NCI-H1930 (cell line): ENCODE results near the gene MTMR12.
"Not testable (repeated sequence)": the region's sequence is repeated elsewhere in the genome, so short reads cannot be mapped to it uniquely, and the experiment has no call there.

Source experiments
- DNase-seq, 2 experiments: peaks; one replicate each; lab custom pipeline; 2025; lab: John Stamatoyannopoulos, UW

Gene MTMR12

DNA sequence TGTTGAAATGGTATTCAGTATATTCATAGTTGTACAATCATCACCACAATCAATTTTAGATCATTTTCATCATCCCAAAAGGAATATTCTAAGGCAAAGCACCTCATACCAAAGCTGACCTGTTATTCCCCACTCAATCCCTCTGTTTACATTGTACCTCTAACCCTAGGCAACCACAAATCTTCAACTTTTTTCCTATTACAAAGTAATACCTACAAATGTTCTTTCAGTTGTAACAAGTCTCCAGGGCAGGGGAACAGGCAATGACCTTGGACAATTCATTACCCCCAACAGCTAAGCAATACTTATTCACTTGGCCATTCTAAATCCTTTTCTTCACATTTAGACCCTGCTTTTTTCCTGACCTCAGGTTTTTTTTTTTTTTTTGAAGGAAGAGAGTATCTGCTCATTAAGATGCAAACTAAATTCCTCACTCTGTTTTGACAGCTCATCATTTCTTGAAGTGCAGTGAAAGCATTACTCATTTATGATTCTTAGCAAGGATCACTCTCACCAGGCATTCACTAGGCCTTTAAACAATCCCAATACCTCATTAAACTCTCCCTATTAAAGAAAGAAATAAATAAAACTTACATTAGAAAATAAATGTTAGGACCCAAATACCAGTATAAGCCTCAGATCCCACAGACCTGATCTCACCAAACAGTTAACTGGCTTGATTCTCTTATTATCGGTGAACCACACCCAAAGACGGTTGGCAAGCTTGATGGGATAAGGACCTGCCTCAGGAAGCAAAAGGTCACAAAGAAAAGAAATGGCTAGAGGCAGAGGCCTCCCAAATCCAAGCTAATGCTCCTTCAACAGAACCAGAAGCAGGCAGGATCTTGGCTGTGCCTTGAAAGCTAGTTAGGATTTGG lies 15.3 kb downstream of the MTMR12 start:
- no peak for DNase-seq

DNA sequence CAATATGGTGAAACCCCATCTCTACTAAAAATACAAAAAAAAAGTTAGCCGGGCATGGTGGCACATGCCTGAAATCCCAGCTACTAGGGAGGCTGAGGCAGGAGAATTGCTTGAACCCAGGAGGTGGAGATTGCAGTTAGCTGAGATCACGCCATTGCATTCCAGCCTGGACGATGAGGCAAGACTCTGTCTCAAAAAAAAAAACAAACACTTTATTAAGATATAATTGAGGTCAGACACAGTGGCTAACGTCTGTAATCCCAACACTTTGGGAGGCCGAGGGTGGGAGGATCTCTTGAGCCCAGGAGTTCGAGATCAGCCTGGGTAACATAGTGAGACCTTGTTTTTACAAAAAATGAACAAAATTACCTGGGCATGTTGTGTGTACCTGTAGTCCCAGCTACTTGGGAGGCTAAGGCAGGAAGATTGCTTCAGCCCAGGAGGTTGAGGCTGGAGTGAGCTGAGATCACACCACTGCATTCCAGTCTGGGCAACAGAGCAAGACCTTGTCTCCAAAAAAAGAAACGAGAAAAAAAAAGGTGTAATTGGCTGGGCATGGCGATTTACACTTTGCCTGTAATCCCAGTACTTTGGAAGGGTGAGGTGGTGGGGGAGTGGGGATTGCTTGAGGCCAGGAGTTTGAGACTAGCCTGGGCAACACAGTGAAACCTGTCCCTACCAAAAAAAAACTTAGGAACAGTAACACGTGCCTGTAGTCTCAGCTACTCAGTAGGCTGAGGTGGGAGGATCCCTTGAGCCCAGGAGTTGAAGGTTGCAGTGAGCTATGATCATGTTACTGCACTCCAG lies 16.6 kb downstream of the MTMR12 start:
- DNase-seq, result not testable (repeated sequence)

GRCh38 chr5:32291591-32291990 lies 21.1 kb downstream of the MTMR12 start:
- DNase-seq, result no peak

- DNase-seq, result no peak
Measured at GRCh38 chr5:32290922-32291321, 21.8 kb downstream of the MTMR12 start.

GRCh38 chr5:32290501-32290900 lies 22.2 kb downstream of the MTMR12 start:
- DNase-seq, result not testable (repeated sequence)

GRCh38 chr5:32289986-32290385 lies 22.8 kb downstream of the MTMR12 start:
- not testable (repeated sequence) for DNase-seq

GRCh38 chr5:32288135-32288534 lies 24.6 kb downstream of the MTMR12 start:
- not testable (repeated sequence) for DNase-seq

GRCh38 chr5:32287525-32287924 lies 25.2 kb downstream of the MTMR12 start:
- not testable (repeated sequence) for DNase-seq

- no peak for DNase-seq
Measured at GRCh38 chr5:32285510-32286138, 27.1 kb downstream of the MTMR12 start.

DNA sequence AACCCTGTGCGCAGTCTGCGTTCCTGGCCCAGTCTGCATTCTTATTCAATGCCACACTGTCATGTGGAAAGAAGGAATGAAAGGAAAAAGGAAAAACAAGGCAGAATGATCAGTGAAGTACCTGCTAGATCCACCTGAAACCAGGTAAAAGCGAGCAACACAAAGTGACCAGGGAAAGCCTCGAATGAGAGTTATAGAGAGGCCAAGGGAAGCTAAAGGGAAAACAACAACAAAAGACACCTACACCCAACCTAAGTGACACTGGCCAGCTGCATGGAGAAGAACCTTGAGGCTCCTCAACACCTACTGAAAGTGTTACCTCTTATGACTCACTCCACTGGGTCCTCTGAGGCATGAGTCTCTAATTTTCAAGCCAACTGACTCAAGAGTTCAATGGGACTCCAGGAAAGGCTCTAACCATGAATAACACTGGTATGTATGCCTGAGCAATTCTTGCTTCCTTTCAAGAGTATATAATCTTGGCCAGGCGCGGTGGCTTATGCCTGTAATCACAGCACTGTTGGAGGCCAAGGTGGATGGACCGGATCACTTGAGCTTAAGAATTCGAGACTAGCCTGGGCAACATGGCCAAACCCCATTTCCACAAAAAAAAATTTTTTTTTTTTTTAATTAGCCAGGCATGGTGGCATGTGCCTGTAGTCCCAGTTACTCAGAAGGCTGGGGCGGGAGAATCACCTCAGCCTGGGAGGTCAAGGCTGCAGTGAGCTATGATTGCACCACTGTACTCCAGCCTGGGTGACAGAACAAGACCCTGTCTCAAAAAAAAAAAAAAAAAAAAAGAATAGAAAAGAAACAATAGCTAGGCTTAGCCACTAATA lies 29.0 kb downstream of the MTMR12 start:
- DNase-seq, result no peak

- DNase-seq, result no peak
Measured at GRCh38 chr5:32283061-32283460, 29.7 kb downstream of the MTMR12 start.

GRCh38 chr5:32282633-32283032 lies 30.1 kb downstream of the MTMR12 start:
- DNase-seq, result no peak

DNA sequence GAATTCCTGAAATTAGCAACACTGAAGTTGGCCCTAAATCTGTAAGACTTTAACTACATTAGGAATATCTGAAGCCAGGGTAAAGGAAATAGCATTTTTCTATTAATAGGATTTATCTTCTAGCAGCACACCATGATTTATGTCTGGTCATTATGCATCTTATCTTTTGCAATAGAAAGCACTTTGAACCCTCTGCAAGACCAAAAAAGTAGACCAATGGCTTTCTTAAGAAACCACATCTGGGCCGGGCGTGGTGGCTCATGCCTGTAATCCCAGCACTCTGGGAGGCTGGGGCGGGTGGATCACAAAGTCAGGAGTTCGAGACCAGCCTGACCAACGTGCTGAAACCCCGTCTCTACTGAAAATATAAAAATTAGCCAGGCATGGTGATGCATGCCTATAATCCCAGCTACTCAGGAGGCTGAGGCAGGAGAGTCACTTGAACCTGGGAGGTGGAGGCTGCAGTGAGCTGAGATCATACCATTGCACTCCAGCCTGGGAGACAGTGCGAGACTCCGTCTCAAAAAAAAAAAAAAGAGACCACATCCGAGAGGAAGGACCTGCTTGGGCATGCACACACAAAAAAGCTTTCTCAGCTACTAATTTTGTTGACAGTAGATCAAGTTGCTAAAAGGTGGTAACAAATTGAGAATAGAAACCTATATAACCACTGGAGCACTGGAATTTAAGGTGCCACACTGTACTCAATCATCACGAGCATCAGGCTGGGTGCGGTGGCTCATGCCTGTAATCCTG lies 31.2 kb downstream of the MTMR12 start:
- DNase-seq, result not testable (repeated sequence)

DNA sequence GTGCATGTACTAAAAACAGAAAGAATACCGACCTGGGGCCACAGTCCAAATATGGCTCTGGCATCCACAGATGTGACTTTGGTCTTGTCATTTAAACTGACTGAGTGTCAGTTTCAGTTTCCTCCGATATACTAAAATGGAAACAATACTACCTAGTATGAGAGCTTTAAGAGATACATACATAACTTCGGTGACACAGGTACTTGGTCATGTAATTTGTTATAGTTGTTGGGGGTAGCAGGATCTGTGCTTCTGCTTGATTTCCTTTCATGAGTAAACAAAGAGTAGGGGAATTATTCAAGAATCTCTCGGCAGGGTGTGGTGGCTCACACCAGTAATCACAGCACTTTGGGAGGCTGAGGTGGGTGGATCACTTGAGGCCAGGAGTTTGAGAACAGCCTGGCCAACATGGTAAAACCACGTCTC lies 32.1 kb downstream of the MTMR12 start:
- DNase-seq, result no peak

- DNase-seq, result no peak
Measured at GRCh38 chr5:32279786-32280185, 33.0 kb downstream of the MTMR12 start.

- no peak for DNase-seq
Measured at GRCh38 chr5:32279223-32279622, 33.5 kb downstream of the MTMR12 start.

- no peak for DNase-seq
Measured at GRCh38 chr5:32278406-32278805, 34.3 kb downstream of the MTMR12 start.

GRCh38 chr5:32277798-32278197 lies 34.9 kb downstream of the MTMR12 start:
- no peak for DNase-seq

DNA sequence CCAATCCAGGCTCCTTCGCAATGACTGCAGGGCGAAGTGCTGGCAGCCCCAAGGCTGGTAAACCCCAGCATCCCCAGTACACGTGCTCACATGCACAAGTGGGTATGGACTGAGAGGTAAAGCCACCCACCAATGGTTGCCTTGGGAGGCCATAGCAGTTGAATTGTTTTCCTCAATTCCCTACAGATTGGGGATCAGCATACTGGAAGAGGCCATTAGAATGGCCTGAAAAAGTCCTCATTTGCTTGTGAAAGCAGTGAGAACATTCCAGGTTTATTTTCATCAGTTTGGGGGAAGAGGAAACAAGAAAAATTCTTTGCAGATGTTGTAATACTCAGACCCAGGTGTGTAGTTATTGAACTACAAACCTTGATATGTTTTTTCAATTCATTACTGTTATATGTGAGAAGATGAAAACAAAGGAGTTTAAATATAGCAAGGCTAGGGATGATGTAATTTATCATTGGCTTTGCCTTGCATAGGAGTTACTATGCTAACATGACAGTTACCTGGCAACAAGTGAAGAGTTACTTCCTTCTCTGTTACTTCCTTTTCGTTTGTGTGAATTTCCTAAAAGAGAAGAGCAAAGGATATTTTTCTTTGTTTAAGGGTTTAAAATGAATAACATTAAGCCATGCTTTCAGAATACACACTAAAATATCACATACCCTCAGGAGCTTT lies 36.4 kb downstream of the MTMR12 start:
- DNase-seq, result no peak

DNA sequence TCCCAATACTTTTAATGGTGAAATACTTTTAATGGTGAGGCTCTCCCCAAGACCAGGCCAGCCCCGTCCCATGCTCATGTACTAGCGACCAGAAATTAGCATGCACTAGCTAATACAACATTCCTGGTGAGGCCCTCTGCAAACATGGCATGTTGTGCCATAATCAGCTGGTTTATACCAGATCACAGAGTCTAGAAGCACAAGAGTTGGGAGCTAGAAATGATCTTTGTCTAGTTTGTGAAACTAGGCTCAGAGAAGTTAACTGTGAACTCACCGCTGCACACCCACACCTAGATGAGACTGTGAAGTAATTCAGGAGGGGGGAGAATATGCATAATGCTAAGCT lies 37.4 kb downstream of the MTMR12 start:
- DNase-seq, result no peak
